Activated CD8-positive, alpha-beta memory T cell treated with anti-CD3 and anti-CD28 coated beads, Interleukin-2, amount 10 ng/mL, durations not matched to agents 7 days and 5 days (primary cell): ENCODE measurements around the gene ADI1. TPM values are rescaled to one million over a fixed set of nuclear protein-coding genes. Genes with fewer than 3 reads are reported as not detected.
"Not testable (repeated sequence)": the region's sequence is repeated elsewhere in the genome, so short reads cannot be mapped to it uniquely, and the experiment has no call there.

Experiments used
- ATAC-seq: fragments of 150-1000 bp; cut with Tn5 transposase; one replicate; pipeline ENCODE4 v1.10.0; 2021; ENCODE audit warnings: moderate library complexity
- CTCF ChIA-PET: fragments of 350-600 bp; sonication (Branson Sonifier 250); formaldehyde crosslinking; loops from one replicate; lab custom pipeline; 2021; ENCODE audit warnings: antibody characterized with exemption; lab: Charles Lee
- DNase-seq: peaks from one replicate; pipeline ENCODE4 v3.0.0-alpha.2; 2020
- H3K27ac Mint-ChIP-seq: one replicate; pipeline ENCODE4 v1.8.0; 2021; ENCODE audit warnings: mild to moderate bottlenecking, mixed read lengths
- H3K27me3 Mint-ChIP-seq: one replicate; pipeline ENCODE4 v1.8.0; 2021; ENCODE audit warnings: mixed read lengths
- H3K36me3 Mint-ChIP-seq: one replicate; pipeline ENCODE4 v1.8.0; 2021; ENCODE audit warnings: mild to moderate bottlenecking, mixed read lengths
- H3K4me1 Mint-ChIP-seq: one replicate; pipeline ENCODE4 v1.8.0; 2021; ENCODE audit warnings: mixed read lengths
- H3K4me3 Mint-ChIP-seq: one replicate; pipeline ENCODE4 v1.8.0; 2021; ENCODE audit warnings: mild to moderate bottlenecking, moderate library complexity, mixed read lengths
- H3K9me3 Mint-ChIP-seq: one replicate; pipeline ENCODE4 v1.8.0; 2022; ENCODE audit warnings: low read depth, mixed read lengths
- total RNA-seq, 2 experiments: library from RNA; stranded (reverse); gene quantifications; one replicate each; pipeline ENCODE4 v1.2.3, GENCODE V29; 2021

ADI1 gene
- total RNA-seq, 2 experiments from 2014 or later: 15.0 to 16.6 TPM

DNA sequence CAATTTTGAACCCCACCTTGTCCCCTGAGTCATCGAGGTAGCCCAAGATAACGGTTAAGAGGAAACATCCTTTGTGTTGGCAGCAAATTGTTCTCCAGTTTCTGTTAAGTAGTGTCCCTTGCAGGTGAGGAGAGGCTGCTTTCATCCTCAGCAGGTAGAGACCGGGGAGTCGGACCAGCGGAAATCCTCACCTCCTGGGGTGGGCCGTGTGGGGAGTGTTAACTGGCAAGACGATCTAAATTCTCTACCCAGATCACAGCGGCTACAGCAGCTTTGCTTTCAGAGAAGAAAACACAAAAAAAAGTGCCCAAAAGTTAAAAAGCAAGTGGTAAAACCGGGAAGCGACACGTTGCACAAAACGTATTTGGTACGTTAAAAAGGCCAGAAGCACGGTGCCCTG, 63.2 kb downstream of the ADI1 start:
- H3K27ac Mint-ChIP-seq: no peak overlapping the region
- H3K4me1 Mint-ChIP-seq: no peaks in the 10 kb centered on the region
- H3K36me3 Mint-ChIP-seq: peaks cover 5% of the 10 kb centered on the region
- H3K27me3 Mint-ChIP-seq: no peaks in the 10 kb centered on the region
- CTCF ChIA-PET: no interaction called here
- H3K9me3 Mint-ChIP-seq: no peaks in the 10 kb centered on the region
- no peak overlapping the region for H3K4me3 Mint-ChIP-seq
- ATAC-seq (no peak), DNase-seq (no peak)

DNA sequence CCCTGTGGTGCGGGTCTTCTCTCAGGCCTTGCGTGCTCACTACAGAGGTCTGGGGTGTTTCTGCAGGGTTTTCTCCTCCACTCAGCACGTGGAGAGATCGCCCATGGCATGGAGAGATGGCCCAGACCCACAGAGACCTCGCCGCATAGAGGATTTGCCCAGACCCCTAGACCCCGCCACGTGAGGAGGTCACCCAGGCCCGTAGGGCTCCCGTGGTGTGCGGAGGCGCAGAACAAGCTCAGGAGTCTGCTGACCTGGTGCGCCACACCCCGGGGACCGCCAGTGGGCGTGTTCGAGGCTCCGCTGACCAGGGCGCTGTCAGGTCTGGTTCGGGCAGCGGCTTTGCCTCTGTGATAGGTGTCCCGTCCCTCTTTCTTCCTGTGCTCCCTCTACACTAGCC, 64.5 kb downstream of the ADI1 start:
- H3K9me3 Mint-ChIP-seq: no peaks in the 10 kb centered on the region
- H3K27ac Mint-ChIP-seq: no peak overlapping the region
- no peaks in the 10 kb centered on the region for H3K27me3 Mint-ChIP-seq
- no peak overlapping the region for H3K4me3 Mint-ChIP-seq
- ATAC-seq (no peak), DNase-seq (no peak)
- CTCF ChIA-PET: no interaction called here
- no peaks in the 10 kb centered on the region for H3K4me1 Mint-ChIP-seq
- H3K36me3 Mint-ChIP-seq: peaks cover 5% of the 10 kb centered on the region

DNA sequence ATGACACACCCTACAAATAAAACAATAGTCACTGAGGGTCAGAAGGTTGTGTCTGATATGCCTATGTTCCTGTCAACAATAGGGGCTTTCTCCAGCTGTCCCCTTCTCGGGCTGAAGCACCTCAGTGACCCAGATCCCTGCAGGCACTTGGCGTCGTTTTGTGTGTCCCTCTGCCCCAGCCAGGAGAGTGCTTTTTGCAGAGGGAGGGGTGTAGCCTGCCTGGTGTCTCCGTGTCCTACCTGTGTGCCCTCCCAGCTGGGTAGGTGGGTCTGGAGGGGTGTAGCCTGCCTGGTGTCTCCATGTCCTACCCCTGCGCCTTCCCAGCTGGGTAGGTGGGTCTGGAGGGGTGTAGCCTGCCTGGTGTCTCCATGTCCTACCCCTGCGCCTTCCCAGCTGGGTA, 65.3 kb downstream of the ADI1 start:
- H3K27ac Mint-ChIP-seq, H3K36me3 Mint-ChIP-seq, H3K4me1 Mint-ChIP-seq, ATAC-seq, H3K9me3 Mint-ChIP-seq, H3K27me3 Mint-ChIP-seq, H3K4me3 Mint-ChIP-seq, DNase-seq, CTCF ChIA-PET: not testable (repeated sequence)

DNA sequence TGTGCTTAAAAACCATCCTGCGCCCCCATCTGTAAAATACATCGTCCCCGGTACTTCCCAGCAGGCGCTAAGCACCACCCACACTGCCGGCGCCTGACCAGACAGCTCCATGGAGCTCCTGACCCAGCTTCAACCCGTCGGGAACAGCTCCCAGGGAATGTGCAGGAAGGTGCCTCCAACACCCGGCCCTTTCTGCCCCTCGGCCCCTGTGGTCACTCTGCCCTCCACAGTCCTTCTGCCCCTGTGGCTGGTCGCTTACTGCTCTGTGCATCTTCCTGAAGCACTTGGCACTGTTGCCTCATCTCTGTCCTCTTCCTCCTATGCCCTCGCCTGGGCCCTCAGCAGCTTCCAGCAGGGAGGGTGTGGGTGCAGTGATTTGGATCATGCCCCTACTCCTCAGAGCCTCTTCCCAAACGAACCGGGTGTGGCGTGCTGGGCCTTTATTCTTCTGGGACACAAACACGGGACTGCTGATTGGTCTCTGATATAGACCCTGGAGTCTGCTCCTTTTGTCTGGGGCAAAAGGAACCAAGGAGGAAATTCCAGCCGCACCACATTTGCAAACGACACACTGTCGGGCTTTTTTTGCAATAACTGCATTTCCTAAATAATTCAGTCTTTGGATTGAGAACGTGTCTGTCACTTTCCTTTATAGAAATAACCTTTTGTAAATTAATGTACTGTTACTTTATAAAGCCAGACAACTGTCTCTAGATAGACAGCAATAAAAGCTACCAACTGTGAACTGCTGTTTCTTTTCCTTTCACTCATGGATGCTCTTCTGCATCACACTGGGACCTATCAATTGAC, 65.9 kb downstream of the ADI1 start:
- Mint-ChIP-seq H3K9me3 (no peaks in the 10 kb centered on the region), H3K27me3 (no peaks in the 10 kb centered on the region), H3K4me1 (no peaks in the 10 kb centered on the region), H3K4me3 (no peak overlapping the region), H3K36me3 (peaks cover 5% of the 10 kb centered on the region), H3K27ac (no peak overlapping the region)
- DNase-seq (no peak), ATAC-seq (no peak)
- CTCF ChIA-PET: interaction anchor here (1.1 kb wide), 1 partner anchor 9 kb away, joined by 5 read pairs; no protein-coding TSS in a partner anchor

DNA sequence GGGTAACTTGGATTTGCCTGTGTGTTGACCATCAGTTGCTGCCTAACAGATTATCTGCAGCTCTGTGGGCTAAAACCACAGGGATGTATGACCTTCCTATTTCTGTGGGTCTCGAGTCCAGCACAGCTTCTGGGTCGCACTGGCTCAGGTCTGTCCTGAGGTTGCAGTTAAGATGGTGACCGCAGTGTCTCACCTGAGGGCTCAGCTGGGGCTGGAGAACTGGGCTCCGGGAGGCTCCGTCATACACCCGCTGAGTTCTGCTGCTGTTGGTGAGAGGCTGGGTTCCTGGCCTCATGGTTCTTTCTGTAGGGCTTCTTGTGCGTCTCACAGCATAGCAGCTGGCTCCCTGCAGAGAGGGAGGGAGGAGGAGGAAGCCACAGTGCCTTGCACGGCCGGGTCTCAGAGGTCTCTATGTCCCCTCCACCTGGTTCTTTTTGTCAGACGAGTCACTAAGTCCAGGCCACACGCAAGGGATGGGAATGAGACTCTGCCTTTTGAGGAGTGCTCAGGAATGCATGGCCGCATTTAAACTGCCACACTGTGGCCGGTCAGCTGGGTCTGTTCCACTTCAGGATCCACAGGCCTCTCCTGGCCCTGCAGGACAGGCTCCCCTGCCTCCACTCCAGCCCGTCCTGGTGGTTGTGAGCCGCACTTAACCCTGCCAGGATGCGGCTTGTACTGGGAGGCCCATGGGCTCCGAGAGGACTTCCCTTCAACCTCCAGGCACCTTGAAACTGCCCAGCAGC, 67.2 kb downstream of the ADI1 start:
- DNase-seq: no peak
- Mint-ChIP-seq H3K4me3 (no peak overlapping the region), H3K27me3 (no peaks in the 10 kb centered on the region), H3K27ac (no peak overlapping the region), H3K4me1 (no peaks in the 10 kb centered on the region), H3K36me3 (peaks cover 6% of the 10 kb centered on the region), H3K9me3 (no peaks in the 10 kb centered on the region)
- CTCF ChIA-PET: interaction anchor here (1.1 to 1.2 kb wide), 2 partner anchors 10 kb away, joined by 3 to 5 read pairs; no protein-coding TSS in a partner anchor
- no peak for ATAC-seq

DNA sequence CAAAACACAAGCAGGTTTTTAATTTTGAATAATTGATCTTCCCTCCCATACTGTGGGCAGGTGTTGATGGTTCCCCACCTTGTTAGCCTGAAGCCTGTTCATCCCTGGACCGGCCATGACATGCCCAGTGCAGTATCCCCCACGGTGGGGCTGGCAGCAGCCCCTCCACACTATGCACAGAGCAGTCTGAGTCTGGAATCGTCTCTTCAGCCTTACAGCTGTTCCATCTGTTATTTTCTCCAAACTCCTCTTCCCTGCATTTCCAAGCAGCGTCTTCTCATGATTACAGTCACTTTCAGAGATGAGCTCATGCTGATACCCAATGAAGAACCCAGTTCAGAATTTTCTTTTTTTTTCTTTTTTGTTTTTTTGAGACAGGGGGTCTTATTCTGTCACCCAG, 68.2 kb downstream of the ADI1 start:
- Mint-ChIP-seq H3K4me3 (no peak overlapping the region), H3K27me3 (no peaks in the 10 kb centered on the region), H3K9me3 (no peaks in the 10 kb centered on the region), H3K4me1 (no peaks in the 10 kb centered on the region), H3K36me3 (peaks cover 7% of the 10 kb centered on the region), H3K27ac (no peak overlapping the region)
- DNase-seq: no peak
- ATAC-seq: no peak
- CTCF ChIA-PET: interaction anchor here (1.1 to 1.2 kb wide), 2 partner anchors 9 to 11 kb away, joined by 3 read pairs; no protein-coding TSS in a partner anchor

DNA sequence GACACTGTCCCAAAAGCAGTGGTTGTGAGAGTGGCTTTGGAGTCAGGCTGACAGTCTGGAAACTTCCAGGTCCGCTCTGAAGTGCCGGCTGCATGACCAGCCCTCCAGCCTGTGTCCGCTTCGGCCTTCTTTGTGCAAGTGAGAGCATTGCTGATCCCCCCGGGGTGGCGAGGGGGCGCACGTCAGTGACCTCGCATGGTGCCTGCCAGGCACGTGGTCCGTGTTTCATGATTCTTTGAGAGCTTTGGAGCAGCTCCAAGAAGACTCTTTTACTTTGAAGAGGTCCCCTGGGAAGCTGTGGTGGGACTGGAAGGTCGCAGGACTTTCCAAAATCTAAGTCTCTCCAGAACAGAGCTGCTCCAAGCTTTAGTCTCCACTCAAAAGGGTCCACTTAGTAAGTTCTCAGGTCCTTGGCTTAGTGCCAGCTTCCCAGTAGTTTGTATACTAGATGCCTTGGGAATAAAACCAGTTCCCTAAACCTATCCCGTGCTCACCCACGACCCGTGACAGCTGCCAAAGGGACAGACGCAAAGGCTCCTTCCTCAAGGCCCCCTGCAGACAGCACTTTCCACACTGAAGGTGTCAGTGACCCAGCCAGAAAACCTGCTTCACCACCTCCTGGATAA, 68.8 kb downstream of the ADI1 start:
- CTCF ChIA-PET: interaction anchor here (1.1 to 1.2 kb wide), 2 partner anchors 8 to 11 kb away, joined by 3 read pairs; no protein-coding TSS in a partner anchor

DNA sequence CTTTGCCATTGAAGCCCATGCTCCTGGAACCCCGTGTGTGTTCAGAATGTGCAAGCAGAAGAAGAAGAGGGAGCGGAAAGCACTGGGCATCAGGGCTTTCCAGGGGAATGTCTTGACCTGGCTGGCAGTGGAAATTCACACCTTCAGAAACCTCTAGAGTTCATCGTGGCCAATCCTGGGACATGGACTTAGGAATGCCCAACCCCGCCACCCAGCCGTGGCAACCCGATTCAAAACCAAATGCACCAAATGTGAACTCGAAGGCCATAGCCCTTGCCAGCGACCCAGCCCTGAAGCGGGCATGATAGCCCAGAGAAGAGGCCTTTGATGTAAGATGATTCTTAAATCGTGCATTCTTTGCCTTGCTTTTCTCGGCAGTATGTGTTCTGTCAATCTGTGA, 69.4 kb downstream of the ADI1 start:
- DNase-seq (no peak), ATAC-seq (no peak)
- CTCF ChIA-PET: interaction anchor here (1.1 kb wide), 1 partner anchor 12 kb away, joined by 3 read pairs; no protein-coding TSS in a partner anchor
- no peaks in the 10 kb centered on the region for H3K27me3 Mint-ChIP-seq
- H3K9me3 Mint-ChIP-seq: no peaks in the 10 kb centered on the region
- no peak overlapping the region for H3K4me3 Mint-ChIP-seq
- H3K36me3 Mint-ChIP-seq: peaks cover 9% of the 10 kb centered on the region
- H3K4me1 Mint-ChIP-seq: no peaks in the 10 kb centered on the region
- H3K27ac Mint-ChIP-seq: no peak overlapping the region

More for the DNA sequence above, 68.8 kb downstream of the ADI1 start:
- Mint-ChIP-seq H3K36me3 (peaks cover 10% of the 10 kb centered on the region), H3K4me1 (no peaks in the 10 kb centered on the region), H3K27ac (no peak overlapping the region), H3K4me3 (no peak overlapping the region), H3K27me3 (no peaks in the 10 kb centered on the region), H3K9me3 (no peaks in the 10 kb centered on the region)
- DNase-seq (no peak), ATAC-seq (no peak)

DNA sequence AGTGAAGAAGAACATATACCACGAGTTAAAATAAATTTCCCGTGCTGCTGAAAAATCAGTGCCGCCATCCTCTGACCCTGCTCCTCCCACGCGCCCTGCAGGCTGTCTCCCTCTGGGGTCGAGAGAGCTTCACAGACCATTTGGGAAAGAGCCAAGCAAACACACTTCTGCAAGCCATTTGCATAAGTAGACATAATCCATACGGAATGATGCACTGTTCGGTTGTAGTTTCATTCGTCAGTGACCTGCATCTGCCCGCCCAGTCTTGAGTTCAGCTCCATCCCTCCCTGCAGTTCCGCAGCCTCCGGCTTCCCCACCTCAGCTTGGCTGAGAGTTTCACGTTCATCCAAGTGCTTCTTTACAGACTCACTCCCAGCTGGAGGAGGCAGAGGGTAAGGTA, 70.2 kb downstream of the ADI1 start:
- no peaks in the 10 kb centered on the region for H3K9me3 Mint-ChIP-seq
- H3K36me3 Mint-ChIP-seq: peaks cover 12% of the 10 kb centered on the region
- H3K27me3 Mint-ChIP-seq: no peaks in the 10 kb centered on the region
- CTCF ChIA-PET: no interaction called here
- ATAC-seq: no peak
- H3K4me1 Mint-ChIP-seq: no peaks in the 10 kb centered on the region
- DNase-seq: no peak
- H3K4me3 Mint-ChIP-seq: no peak overlapping the region
- H3K27ac Mint-ChIP-seq: no peak overlapping the region

DNA sequence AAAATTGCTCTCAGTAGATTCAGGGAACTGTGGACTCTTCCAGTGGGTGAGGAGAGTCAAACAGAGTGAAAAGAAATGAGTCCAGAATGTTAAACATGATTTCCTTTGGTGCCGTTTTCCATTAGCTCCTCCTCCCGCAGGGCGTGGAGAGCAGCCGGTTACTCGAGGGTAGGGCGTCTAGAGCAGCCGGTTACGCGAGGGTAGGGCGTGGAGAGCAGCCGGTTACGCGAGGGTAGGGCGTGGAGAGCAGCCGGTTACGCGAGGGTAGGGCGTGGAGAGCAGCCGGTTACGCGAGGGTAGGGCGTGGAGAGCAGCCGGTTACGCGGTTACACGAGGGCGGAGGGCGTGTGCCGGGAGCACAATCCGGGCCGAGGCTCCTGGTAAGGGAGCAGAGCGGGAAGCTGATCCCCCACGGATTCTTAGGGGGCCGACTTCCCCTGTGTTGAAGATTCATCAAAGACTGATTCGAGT, 70.9 kb downstream of the ADI1 start:
- DNase-seq, H3K9me3 Mint-ChIP-seq, H3K27me3 Mint-ChIP-seq, H3K4me3 Mint-ChIP-seq, ATAC-seq, H3K4me1 Mint-ChIP-seq, CTCF ChIA-PET, H3K27ac Mint-ChIP-seq: not testable (repeated sequence)
- H3K36me3 Mint-ChIP-seq: peaks cover 16% of the 10 kb centered on the region

DNA sequence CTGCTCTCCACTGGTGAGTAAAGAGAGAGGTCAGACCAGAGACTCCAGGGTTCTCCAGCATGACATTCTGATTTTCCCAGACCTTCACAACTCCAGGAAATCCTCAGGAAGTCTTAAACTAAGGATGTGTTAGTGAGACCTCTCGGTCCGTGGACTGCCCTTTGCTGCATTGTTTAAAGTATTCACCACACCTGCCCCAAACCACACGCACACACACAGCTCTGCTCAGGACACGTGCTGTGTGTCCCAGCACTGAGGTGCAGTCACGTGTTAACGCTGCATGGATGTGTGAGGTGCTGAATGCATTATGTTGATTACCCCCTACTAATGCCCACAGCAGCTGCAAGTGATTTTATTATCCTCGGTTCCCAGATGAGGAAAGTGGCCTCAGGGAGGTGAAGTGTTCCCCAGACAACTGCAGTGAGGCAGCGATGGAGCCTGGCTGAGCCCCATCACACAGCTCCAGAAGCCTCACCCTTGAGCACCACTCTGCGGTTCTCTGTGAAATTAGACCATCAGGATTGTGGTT, 71.5 kb downstream of the ADI1 start:
- Mint-ChIP-seq H3K27me3 (no peaks in the 10 kb centered on the region), H3K4me1 (no peaks in the 10 kb centered on the region), H3K9me3 (no peaks in the 10 kb centered on the region), H3K36me3 (peaks cover 16% of the 10 kb centered on the region), H3K27ac (no peak overlapping the region), H3K4me3 (no peak overlapping the region)
- no peak for ATAC-seq
- CTCF ChIA-PET: no interaction called here
- no peak for DNase-seq
